SH-SY5Y (cell line): Measurements from ENCODE around the gene SLC51B.

Experiments
- GATA2 ChIP-seq: IDR thresholded peaks from 2 replicates; pipeline ENCODE4 v1.6.1; 2011; ENCODE audit warnings: mild to moderate bottlenecking, low read depth, low read length
- GATA3 ChIP-seq: IDR thresholded peaks from 2 replicates; pipeline ENCODE4 v1.6.1; 2011; ENCODE audit warnings: low read depth, mild to moderate bottlenecking, low read length, moderate library complexity

Gene SLC51B

DNA sequence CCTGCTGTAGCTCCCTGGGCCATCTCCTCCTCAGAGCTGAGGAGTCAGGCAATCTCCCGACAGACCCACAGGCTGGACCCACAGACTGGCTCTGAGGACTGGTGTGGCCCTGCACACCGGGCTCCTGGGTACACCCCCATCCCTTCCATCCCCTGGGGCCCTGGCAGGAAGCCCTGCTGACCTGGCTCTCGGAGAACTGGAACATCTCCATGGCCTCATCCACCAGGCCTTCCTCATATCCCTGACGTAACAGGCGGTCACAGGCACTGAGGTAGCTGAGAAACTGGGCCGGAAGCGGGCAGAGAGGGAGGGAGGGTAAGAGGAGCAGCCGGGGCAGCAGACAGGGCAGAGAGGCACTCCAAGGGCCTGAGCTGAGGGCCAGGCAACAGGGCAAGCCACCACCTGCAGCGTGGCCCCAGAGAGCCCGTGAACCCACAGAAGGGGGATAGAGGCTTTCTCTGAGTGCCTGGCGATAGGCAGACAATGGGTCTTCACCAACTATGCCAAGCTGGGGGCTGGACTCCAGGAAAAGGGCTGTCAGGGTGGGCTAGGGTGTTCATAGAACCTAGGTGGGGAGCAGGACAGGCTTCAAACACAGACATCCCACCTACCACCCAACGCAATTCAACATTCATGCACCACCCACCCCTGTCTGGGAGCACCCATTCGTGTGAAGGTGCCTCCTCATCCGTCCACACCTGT, 49.3 kb downstream of the SLC51B start:
- TF ChIP-seq GATA2 (no peak), GATA3 (no peak)

DNA sequence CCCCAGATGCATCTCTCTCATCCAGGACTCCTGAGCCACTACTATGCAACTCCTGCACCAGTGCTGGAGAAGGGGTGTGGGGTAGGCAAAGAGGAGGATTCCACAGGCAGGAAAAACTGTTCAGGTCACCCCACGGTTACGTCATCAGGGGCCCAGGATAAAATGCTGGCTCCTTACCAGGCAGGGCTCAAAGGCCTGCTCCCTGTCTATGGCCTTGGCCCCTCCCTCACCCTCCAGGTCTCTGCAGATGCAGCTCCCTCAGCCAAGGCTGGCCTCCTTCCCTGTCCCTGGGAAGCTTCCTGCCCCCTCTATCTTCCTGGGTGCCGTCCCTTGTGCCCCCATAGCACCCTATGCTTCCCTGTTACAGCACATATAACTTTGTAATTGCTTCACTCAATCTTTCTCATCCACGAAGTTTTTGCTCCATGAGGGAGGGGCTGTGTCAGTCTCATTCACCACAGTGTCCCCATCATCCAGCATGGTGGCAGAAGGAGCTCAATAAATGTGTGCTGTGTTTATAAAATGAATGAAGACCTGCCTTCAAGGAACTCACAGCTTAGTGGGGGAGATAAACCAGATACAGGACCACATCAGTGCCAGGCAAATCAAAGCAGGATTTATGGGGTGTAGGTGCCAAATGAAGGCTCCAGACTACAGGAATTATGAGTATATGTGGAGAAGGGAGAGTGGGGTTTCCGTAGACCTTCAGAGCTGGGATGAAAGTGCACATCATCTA, 50.0 kb downstream of the SLC51B start:
- TF ChIP-seq GATA3, result no peak
- no peak for TF ChIP-seq GATA2

DNA sequence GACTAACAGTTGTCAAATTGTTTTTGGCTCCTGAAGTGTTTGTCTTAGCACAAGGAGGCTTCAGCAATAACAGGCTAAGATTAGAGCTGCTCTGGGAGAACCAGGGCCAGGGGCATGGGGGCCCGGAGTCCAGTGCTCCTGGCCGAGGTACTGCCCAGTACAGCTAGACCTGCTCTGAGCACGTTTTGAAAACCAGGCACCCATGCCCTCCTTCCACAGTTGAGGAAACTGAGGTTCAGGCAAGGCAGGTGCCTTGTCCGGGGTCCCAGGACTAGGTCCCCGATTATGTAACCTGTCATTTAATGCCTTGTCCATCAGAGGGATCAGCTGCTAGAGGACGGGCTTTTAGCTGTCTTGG, 50.5 kb downstream of the SLC51B start:
- TF ChIP-seq GATA3 (no peak), GATA2 (no peak)

DNA sequence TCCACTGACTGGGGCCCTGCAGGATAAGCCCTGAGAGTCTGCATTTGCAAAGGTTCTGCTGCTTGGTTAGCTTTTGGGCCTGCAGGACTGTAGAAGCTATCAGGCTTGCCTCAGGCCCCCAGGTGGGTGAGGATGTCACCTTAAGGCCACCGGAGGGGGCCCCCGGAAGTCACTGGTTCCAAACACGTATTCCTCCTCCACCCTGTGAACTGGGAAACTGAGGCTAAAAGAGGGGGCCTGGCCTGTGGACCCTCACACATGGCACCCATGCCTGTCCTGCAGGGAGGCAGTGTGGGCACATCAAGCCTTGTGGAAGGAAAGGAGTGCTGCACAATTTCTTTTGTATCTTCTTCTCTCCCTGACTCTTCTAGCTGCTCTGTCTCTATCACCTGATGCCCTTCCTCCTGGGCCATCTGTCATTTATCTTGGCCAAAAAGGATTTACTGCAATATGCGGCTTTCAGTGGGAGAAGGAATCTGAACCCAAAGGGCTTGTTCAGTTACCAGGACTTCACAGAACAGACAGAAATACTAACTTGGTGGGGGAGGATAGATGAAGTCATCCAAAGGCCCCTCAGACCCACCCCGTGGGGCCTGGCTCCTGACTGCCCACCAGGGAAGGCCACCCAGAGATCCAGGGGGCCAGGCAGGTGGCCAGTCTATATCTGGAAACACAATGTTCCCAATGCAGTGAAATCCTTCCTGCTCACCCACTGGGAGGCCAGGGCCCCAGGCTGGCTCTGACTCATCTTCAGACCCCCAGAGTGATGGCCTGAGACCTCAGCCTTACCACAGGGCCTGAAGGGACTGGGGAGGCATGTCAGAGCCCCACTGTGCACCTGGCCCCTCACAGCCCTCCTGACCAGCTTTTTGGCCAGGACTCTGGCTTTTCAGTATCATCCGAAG, 51.5 kb downstream of the SLC51B start:
- TF ChIP-seq GATA2 (no peak), GATA3 (no peak)

DNA sequence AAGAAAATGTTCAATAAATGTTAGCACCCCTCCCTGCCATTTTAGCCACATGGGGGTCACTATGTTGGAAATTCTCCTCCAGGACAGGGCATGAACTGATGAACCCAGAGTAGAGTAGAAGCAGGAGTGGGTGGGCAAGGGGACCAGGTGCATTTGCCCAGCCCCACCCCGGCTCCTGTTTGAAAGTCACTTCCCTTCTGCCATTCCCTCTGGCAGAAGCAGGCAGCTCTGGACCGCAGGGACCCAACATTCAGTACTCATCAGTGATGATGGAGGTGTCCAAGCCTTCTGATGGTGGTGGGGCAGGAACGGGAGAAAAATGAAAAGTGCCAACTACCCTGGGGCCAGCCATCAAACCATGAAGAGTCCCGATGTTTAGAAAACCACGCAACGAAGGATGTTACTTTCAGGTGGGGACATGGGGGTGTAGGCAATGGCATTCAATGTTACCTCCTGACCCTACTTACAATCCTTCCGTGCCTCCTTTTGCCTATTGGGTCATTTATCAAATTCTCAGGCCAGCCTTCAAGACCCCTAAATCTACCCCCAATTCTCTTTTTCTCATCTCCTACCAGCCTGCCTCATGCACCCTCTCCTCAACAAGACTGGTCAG, 52.6 kb downstream of the SLC51B start:
- no peak for TF ChIP-seq GATA3
- no peak for TF ChIP-seq GATA2

DNA sequence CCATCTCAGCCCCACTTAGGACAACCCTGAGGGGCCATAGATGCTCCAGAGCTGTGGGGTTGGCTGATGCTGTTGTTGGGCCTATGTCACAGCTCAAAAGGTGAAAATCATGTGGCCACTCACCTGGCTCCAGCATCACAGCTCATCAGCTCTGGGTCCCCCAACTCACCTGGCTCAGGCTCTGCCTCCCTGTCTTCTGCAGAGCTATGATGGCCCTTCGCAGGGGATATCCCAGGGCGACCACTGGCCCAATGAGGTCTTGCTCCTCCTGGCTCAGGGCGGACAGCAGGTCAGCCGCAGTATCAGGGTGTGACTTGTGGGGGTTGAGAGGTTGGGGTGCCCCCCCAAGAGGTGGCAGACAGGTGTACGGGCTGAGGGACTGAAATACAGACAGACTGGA, 54.1 kb downstream of the SLC51B start:
- no peak for TF ChIP-seq GATA3
- no peak for TF ChIP-seq GATA2

DNA sequence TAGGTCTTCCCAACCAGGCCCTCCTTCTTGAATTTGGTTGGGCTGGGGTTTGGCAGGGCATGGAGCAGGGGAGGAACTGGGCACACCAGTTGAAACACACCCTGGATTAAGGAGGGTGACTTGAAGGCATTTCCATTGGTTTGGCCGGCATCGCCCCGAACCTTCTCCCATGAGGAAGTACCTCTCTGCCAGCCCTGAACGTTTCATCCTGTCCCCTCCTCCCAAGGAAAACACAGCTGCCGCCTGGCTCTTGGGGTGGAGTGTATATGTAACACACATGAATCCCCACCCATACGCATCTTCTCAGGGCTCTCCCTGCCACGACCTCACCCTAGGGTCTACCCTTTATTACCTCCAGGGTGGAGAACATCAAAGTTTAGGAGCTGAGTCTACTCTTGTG, 55.3 kb downstream of the SLC51B start:
- no peak for TF ChIP-seq GATA3
- no peak for TF ChIP-seq GATA2

DNA sequence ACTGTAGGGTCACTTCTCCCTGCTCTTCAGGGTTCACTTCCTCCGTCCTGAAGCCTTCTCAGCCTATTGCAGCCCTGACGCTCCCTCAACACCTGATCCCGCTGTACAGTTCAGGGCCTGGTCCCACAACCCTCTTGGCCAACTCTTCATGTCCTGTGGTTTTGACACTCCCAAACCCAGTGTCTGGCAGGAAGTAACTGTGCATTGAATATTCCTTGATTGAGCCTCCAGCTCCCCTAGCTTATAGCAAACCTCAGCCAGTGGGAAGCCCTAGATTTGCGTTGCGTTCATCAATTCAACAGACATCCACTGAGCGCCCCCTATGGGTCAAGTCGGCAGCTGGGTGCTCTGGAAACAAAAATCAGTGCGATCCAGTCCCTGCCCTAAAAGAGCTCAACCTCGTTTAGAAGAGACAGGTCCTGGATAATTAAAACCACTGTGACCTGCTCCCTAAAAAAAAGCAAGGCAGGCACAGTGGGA, 56.3 kb downstream of the SLC51B start:
- no peak for TF ChIP-seq GATA3
- no peak for TF ChIP-seq GATA2

DNA sequence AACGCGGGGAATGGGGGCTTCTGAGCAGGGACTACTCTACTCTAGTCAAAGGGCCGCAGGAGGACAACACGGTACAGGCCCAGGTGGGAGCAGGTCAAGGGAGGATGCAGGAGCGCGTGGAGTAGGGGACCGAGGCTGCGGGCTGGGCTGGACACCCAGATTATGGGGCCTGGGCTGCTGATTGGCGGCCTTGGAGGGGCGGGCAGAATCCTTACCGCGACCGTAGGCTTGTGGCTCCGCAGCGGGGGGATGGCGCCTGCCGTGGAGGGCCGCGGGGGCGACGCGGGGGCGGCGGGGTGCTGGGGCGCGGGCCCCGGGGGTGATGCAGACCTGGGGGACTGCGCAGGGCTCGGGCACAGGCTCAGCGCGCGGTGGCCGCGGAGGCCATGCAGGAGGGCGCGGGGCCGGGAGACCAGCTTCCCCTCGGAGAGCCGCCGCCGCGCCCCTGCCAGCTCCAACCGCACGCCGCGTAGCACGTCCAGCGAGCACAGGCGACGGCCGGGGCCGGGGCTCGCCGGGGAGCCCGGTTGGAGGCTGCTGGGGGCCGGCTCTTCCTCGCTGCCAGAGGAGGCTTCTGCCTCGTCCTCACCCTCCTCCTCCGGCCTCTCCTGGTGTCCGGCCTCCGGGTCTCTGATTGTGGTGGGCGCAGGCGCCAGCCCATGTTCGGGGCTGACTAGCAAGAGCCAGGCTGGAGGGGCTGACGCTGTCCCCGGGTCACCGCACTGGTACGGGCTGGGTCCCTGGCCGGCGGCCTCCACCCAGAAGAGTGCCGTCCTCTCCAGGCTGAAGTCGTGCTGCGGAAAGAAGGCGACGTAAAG, 56.9 kb downstream of the SLC51B start:
- TF ChIP-seq GATA2 (no peak), GATA3 (no peak)

DNA sequence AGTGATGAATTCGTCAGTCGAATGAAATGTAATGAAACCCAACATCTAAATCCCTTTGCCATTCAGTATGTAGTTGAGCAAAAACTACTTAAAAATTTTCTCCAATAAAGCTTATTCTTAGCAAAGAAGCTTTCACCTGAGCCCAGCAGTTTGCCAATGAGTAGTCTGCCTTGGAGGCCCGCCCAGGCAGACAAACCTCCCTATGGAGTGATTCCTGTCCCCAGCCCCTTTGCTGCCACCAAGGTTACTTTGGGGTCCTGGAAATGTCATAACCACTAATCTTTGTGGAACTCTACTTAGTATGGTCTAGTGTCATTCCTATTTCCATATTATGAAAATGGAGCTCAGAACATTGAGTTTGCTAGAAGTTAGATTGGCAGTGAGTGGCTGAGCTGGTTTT, 57.7 kb downstream of the SLC51B start:
- TF ChIP-seq GATA3, result no peak
- TF ChIP-seq GATA2, result no peak
